Colonic mucosa (tissue), 4 donors: Measurements from ENCODE around the gene SOX6. TPM values are rescaled to one million over a fixed set of nuclear protein-coding genes. Genes with fewer than 3 reads are reported as not detected.

ENCODE experiments used
- DNase-seq: peaks from one replicate; pipeline ENCODE4 v3.0.0-alpha.2; 2020
- H3K27ac ChIP-seq: fragments of 200-600 bp; one replicate; pipeline ENCODE4 v1.8.0; 2021
- H3K27me3 ChIP-seq: fragments of 200-600 bp; one replicate; pipeline ENCODE4 v1.8.0; 2021
- H3K36me3 ChIP-seq: fragments of 200-600 bp; one replicate; pipeline ENCODE4 v1.8.0; 2021
- H3K4me1 ChIP-seq: fragments of 200-600 bp; one replicate; pipeline ENCODE4 v1.8.0; 2021; ENCODE audit warnings: mild to moderate bottlenecking
- H3K4me3 ChIP-seq: fragments of 200-600 bp; one replicate; pipeline ENCODE4 v1.8.0; 2021
- H3K9ac ChIP-seq, 2 donors: one replicate each; pipeline ENCODE4 v1.7.0; 2013; ENCODE audit warnings: control low read depth in 2 of 2, low read depth in 2 of 2, low read length in 2 of 2
- H3K9me3 ChIP-seq: fragments of 200-600 bp; one replicate; pipeline ENCODE4 v1.8.0; 2021
- intact Hi-C: fragments of 100-400 bp; cut with DNase I; formaldehyde crosslinking; loops from one replicate; pipeline ENCODE4 v1.14.1; 2022
- total RNA-seq, 2 donors: library from RNA; stranded (reverse); fragmentation: NEBNext Ultra II Directional in 1 of 2; extraction: Animal tissue kit (Norgen Biotek cat#: 25700) in 1 of 2; gene quantifications; one replicate each; pipeline ENCODE4 v1.2.1, GENCODE V29; 2021
- TF ChIP-seq, protein P1 (sequence below): fragments of 200-600 bp; IDR thresholded peaks from one replicate; pipeline ENCODE4 v1.8.0; 2022; ENCODE audit warnings: antibody characterized with exemption, mild to moderate bottlenecking
- donor health status: healthy.
- donor health status: DM: no; HTN: no; CAD: no.
- donor health status: DM: no; HTN: no; CAD: no.

SOX6 gene
- total RNA-seq, 2 donors from 2014 or later, result 2.1 to 3.0 TPM

DNA sequence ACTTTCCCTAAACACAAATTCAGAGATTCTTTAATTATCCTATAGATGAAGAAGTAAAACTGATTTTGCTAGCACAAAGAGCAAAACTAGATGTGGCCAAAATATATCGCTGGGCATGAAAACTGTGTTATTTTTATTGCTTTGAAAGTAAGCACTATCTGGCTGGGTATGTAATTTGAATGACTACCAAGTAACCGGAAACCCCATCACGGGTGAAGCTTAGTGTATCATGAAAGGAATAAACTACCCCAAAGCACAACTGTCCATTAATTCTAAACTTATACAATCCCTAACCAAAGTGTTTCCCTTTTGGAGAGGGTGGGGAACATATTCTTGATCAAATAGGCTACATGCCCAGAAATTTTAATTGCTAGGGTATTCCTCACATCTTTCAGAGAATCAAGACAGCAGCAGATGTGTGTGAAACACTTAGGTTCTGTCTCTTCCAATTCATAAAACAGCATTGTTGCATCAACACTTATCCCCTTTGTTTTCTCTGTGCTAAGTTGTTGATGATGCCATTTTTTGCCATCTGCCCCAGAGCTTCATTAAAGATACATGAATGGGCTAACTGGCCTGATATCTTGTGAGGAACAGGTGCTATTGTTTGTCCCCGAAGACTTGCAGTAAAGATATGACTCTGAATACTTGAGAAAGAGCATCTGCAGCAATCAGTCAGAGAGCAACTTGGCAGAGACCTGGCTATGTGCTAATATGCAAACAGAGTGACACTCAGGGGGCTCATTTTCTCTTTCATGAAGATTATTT, 238.2 kb downstream of the SOX6 start:
- no peaks in the 10 kb centered on the region for H3K4me1 ChIP-seq
- no peaks in the 10 kb centered on the region for H3K27me3 ChIP-seq
- no peak overlapping the region for H3K27ac ChIP-seq
- H3K4me3 ChIP-seq, result no peak overlapping the region
- intact Hi-C loops, result no loop called here
- no peak for DNase-seq
- TF ChIP-seq, protein P1, sequence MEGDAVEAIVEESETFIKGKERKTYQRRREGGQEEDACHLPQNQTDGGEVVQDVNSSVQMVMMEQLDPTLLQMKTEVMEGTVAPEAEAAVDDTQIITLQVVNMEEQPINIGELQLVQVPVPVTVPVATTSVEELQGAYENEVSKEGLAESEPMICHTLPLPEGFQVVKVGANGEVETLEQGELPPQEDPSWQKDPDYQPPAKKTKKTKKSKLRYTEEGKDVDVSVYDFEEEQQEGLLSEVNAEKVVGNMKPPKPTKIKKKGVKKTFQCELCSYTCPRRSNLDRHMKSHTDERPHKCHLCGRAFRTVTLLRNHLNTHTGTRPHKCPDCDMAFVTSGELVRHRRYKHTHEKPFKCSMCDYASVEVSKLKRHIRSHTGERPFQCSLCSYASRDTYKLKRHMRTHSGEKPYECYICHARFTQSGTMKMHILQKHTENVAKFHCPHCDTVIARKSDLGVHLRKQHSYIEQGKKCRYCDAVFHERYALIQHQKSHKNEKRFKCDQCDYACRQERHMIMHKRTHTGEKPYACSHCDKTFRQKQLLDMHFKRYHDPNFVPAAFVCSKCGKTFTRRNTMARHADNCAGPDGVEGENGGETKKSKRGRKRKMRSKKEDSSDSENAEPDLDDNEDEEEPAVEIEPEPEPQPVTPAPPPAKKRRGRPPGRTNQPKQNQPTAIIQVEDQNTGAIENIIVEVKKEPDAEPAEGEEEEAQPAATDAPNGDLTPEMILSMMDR, result no peak
- no peaks in the 10 kb centered on the region for H3K9me3 ChIP-seq
- no peaks in the 10 kb centered on the region for H3K36me3 ChIP-seq
- no peak overlapping the region for H3K9ac ChIP-seq

GRCh38 chr11:16114978-16115871, 241.1 kb downstream of the SOX6 start:
- DNase-seq, result no peak
- no peak overlapping the region for H3K27ac ChIP-seq
- no peaks in the 10 kb centered on the region for H3K9me3 ChIP-seq
- TF ChIP-seq, protein P1, result no peak
- no peaks in the 10 kb centered on the region for H3K27me3 ChIP-seq
- H3K9ac ChIP-seq, result no peak overlapping the region
- intact Hi-C loops, result no loop called here
- H3K36me3 ChIP-seq, result no peaks in the 10 kb centered on the region
- H3K4me3 ChIP-seq, result no peak overlapping the region
- no peaks in the 10 kb centered on the region for H3K4me1 ChIP-seq

GRCh38 chr11:16114431-16114830, 241.9 kb downstream of the SOX6 start:
- TF ChIP-seq, protein P1, result no peak
- Histone ChIP-seq H3K36me3 (no peaks in the 10 kb centered on the region), H3K27me3 (no peaks in the 10 kb centered on the region), H3K9ac (no peak overlapping the region), H3K27ac (no peak overlapping the region), H3K4me3 (no peak overlapping the region), H3K9me3 (no peaks in the 10 kb centered on the region), H3K4me1 (no peaks in the 10 kb centered on the region)
- no peak for DNase-seq
- intact Hi-C loops, result no loop called here

DNA sequence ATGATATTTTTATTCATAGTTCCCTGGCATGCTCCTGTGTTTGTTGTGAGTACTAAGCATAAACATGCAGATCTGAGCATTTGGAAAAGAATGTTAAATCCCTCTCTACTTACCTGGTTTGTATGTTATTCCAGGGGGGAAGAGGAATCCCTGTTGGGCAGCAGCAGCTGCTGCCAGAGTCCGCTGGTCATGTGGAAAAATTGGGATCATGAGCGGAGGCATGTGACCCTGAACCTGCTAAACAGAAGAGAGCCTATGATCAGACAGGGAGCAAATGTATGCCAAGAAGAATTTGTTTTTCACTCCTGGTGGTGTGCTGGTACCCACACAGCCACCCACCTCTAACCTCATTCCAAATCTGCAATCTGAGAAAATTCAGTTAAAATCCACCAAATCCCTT, 244.7 kb downstream of the SOX6 start:
- no peak overlapping the region for H3K9ac ChIP-seq
- intact Hi-C loops, result no loop called here
- no peak overlapping the region for H3K27ac ChIP-seq
- TF ChIP-seq, protein P1, result no peak
- H3K36me3 ChIP-seq, result no peaks in the 10 kb centered on the region
- no peak overlapping the region for H3K4me3 ChIP-seq
- no peaks in the 10 kb centered on the region for H3K4me1 ChIP-seq
- H3K27me3 ChIP-seq, result no peaks in the 10 kb centered on the region
- H3K9me3 ChIP-seq, result no peaks in the 10 kb centered on the region
- no peak for DNase-seq

DNA sequence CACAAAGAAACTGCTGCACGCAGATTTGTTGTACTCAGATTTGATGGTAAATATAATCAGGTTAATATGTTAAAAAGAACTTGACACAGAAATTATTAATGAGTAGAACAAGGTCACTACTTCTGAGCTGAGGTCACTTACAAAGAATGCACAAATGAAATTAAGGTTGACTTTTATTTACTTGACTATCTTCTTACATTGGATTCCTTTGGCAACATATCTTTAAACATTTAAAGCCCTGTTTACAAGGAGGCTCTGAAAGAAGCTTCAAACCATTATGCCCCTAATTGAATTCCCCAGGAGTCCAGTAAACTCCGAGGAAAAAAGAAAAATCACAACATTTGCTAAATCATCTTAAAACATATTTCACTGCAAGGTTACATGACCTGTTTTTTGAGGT, 245.5 kb downstream of the SOX6 start:
- Histone ChIP-seq H3K36me3 (no peaks in the 10 kb centered on the region), H3K4me3 (no peak overlapping the region), H3K9ac (no peak overlapping the region), H3K4me1 (no peaks in the 10 kb centered on the region), H3K27ac (no peak overlapping the region), H3K9me3 (no peaks in the 10 kb centered on the region), H3K27me3 (no peaks in the 10 kb centered on the region)
- TF ChIP-seq, protein P1, result no peak
- DNase-seq, result no peak
- intact Hi-C loops, result no loop called here
